ENCODE results near the gene PLEKHM3. TPM values are rescaled to one million over a fixed set of nuclear protein-coding genes. Genes with fewer than 3 reads are reported as not detected.

The PLEKHM3 gene
- total and polyA plus RNA-seq, 2 of the 4 experiments (the other 2 are of a cell fraction) = 2.4 to 11.3 TPM

DNA sequence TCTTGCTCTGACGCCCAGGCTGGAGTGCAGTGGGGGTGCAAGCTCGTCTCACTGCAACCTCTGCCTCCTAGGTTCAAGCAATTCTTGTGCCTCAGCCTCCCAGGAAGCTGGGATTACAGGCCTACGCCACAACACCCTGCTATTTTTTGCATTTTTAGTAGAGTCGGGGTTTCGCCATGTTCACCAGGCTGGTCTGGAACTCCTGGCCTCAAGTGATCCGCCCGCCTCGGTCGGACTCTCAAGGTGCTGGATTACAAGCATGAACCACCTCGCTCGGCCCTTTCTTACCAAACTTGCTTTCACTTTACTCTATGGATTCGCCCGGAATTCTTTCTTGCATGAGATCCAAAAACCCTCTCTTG lies 252.5 kb downstream of the PLEKHM3 start:
- H3K14ac ChIP-seq (replicated peaks; ENCODE audit: low read depth, low read length) = no peak overlapping the region
- no peak overlapping the region for H4K91ac ChIP-seq (ENCODE audit: insufficient read depth, low read depth, low read length)
- H3K9me3 ChIP-seq (ENCODE audit: control insufficient read depth, insufficient read depth, low read length) = no peaks in the 10 kb centered on the region
- H2BK120ac ChIP-seq (ENCODE audit: low read depth, low read length) = no peak overlapping the region
- no peak overlapping the region for H3K4ac ChIP-seq (ENCODE audit: low read depth, low read length)
- no peak overlapping the region for H3K4me3 ChIP-seq (ENCODE audit: insufficient read depth, low read depth, low read length)
- H3K4me2 ChIP-seq (ENCODE audit: low read depth, low read length) = no peak overlapping the region
- H3K36me3 ChIP-seq (ENCODE audit: control insufficient read depth, insufficient read depth, low read length) = no peaks in the 10 kb centered on the region
- H2AK9ac ChIP-seq (replicated peaks; ENCODE audit: low read depth, low read length, poor library complexity) = no peak overlapping the region
- TF ChIP-seq, protein P1, sequence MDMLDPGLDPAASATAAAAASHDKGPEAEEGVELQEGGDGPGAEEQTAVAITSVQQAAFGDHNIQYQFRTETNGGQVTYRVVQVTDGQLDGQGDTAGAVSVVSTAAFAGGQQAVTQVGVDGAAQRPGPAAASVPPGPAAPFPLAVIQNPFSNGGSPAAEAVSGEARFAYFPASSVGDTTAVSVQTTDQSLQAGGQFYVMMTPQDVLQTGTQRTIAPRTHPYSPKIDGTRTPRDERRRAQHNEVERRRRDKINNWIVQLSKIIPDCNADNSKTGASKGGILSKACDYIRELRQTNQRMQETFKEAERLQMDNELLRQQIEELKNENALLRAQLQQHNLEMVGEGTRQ (IDR thresholded peaks at IDR 0.05; ENCODE audit: low read depth, low read length) = no peak
- TF ChIP-seq FOS (IDR thresholded peaks at IDR 0.05; ENCODE audit: low read depth, low read length) = no peak
- TF ChIP-seq, protein P2, sequence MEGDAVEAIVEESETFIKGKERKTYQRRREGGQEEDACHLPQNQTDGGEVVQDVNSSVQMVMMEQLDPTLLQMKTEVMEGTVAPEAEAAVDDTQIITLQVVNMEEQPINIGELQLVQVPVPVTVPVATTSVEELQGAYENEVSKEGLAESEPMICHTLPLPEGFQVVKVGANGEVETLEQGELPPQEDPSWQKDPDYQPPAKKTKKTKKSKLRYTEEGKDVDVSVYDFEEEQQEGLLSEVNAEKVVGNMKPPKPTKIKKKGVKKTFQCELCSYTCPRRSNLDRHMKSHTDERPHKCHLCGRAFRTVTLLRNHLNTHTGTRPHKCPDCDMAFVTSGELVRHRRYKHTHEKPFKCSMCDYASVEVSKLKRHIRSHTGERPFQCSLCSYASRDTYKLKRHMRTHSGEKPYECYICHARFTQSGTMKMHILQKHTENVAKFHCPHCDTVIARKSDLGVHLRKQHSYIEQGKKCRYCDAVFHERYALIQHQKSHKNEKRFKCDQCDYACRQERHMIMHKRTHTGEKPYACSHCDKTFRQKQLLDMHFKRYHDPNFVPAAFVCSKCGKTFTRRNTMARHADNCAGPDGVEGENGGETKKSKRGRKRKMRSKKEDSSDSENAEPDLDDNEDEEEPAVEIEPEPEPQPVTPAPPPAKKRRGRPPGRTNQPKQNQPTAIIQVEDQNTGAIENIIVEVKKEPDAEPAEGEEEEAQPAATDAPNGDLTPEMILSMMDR (conservative IDR thresholded peaks at IDR 0.05; ENCODE audit: low read depth, low read length) = no peak
- no peak for TF ChIP-seq RAD21 (IDR thresholded peaks at IDR 0.05; ENCODE audit: low read length)
- no peak for TF ChIP-seq CHD1 (IDR thresholded peaks at IDR 0.05; ENCODE audit: low read depth, low read length)
- no peak for TF ChIP-seq MAZ (IDR thresholded peaks at IDR 0.05; ENCODE audit: borderline replicate concordance, low read depth, low read length)
- TF ChIP-seq, protein P3, sequence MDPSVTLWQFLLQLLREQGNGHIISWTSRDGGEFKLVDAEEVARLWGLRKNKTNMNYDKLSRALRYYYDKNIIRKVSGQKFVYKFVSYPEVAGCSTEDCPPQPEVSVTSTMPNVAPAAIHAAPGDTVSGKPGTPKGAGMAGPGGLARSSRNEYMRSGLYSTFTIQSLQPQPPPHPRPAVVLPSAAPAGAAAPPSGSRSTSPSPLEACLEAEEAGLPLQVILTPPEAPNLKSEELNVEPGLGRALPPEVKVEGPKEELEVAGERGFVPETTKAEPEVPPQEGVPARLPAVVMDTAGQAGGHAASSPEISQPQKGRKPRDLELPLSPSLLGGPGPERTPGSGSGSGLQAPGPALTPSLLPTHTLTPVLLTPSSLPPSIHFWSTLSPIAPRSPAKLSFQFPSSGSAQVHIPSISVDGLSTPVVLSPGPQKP (IDR thresholded peaks at IDR 0.05; ENCODE audit: borderline replicate concordance, low read depth, low read length) = no peak
- TF ChIP-seq SMC3 (IDR thresholded peaks at IDR 0.05; ENCODE audit: low read depth, low read length) = no peak
- no peak for TF ChIP-seq BHLHE40 (IDR thresholded peaks at IDR 0.05; ENCODE audit: low read depth, low read length)
- no peak for TF ChIP-seq RFX5 (IDR thresholded peaks at IDR 0.05; ENCODE audit: low read depth, low read length)
- TF ChIP-seq NFE2L2 (IDR thresholded peaks at IDR 0.05; ENCODE audit: low read depth, low read length) = no peak
- no peak for TF ChIP-seq POLR2A (IDR thresholded peaks at IDR 0.05; ENCODE audit: low read depth, low read length)
- no peak for TF ChIP-seq MAFK (IDR thresholded peaks at IDR 0.05; ENCODE audit: low read depth, low read length)
- TF ChIP-seq MXI1 (IDR thresholded peaks at IDR 0.05; ENCODE audit: borderline replicate concordance, low read depth, low read length) = no peak
- no peak for TF ChIP-seq CEBPB (IDR thresholded peaks at IDR 0.05; ENCODE audit: low read depth, low read length)
- TF ChIP-seq RCOR1 (IDR thresholded peaks at IDR 0.05; ENCODE audit: insufficient replicate concordance, low read length) = no peak
- no TSS peak for BruUV-seq (replicated peaks)
- no peak overlapping the region for H3K23ac ChIP-seq (ENCODE audit: low read depth, low read length)
- H2AK5ac ChIP-seq (ENCODE audit: low read depth, low read length) = no peak overlapping the region
- no peaks in the 10 kb centered on the region for H3K27me3 ChIP-seq (ENCODE audit: control insufficient read depth, insufficient read depth, low read length)
- H2BK20ac ChIP-seq (ENCODE audit: low read depth, low read length) = no peak overlapping the region
- no peak overlapping the region for H2AFZ ChIP-seq (replicated peaks; ENCODE audit: low read length, poor library complexity)
- WGBS, 2 experiments (ENCODE audit: extremely low coverage in 2 of 2, insufficient read length in 1 of 2) = 93% methylated on average over 7 of the region's 13 CpGs; no CpG with 5 or more reads in 1 of the 2 experiments
- no peak overlapping the region for H4K8ac ChIP-seq (ENCODE audit: low read depth in 2 of 2, low read length in 2 of 2)
- intact Hi-C loops (cut with micrococcal nuclease) (no loop called here), dilution Hi-C loops (cut with HindIII; ENCODE audit: low sequenced_read_pairs, unreplicated experiment) (no loop called here), in situ Hi-C loops (cut with MboI; ENCODE audit: low sequenced_read_pairs) (no loop called here)
- CTCF ChIA-PET = no interaction called here
- no peaks in the 10 kb centered on the region; the same call in 1 of the 2 replicates for H4K20me1 ChIP-seq (ENCODE audit: insufficient read depth, low read length)
- peaks cover 4% of the 10 kb centered on the region; the same call in 1 of the 2 replicates for H3K4me1 ChIP-seq (ENCODE audit: control insufficient read depth, insufficient read depth, low read length)
- ATAC-seq (ENCODE audit: low read depth) = no peak
- H2BK15ac ChIP-seq (ENCODE audit: low read depth, low read length) = no peak overlapping the region
- H3K56ac ChIP-seq (ENCODE audit: extremely low read depth, insufficient read depth, low read length) = no peak overlapping the region
- no peak overlapping the region for H3K18ac ChIP-seq (ENCODE audit: low read depth, low read length)
- POLR2A ChIA-PET (ENCODE audit: unreplicated experiment) = no interaction called here
- no peaks in the 10 kb centered on the region; the same call in 1 of the 2 replicates for H3K9me1 ChIP-seq (ENCODE audit: insufficient read depth, low read length)
- no peak overlapping the region for H3K9ac ChIP-seq (ENCODE audit: low read depth, low read length)
- H3K79me1 ChIP-seq (ENCODE audit: low read depth in 1 of 2, low read length in 2 of 2) = no peaks in the 10 kb centered on the region
- no peak overlapping the region for H2BK5ac ChIP-seq (ENCODE audit: low read depth, low read length, poor library complexity, severe bottlenecking)
- no peak overlapping the region for H3K27ac ChIP-seq (ENCODE audit: insufficient read depth, low read length)
- H4K5ac ChIP-seq (ENCODE audit: low read depth, low read length) = no peak overlapping the region
- no peak for DNase-seq

Data from IMR-90 (cell line).